Panc1 (cell line): ENCODE data around the gene PCSK7.

ENCODE experiments used
- POLR2AphosphoS5 ChIP-seq: IDR thresholded peaks from 2 replicates; pipeline ENCODE4 v1.6.1; 2012; ENCODE audit warnings: mild to moderate bottlenecking, low read depth, low read length, moderate library complexity
- REST ChIP-seq, 2 experiments: IDR thresholded peaks; 2 replicates each; pipeline ENCODE4 v1.6.1; 2011 to 2012; ENCODE audit warnings: low read depth in 2 of 2, control low read depth in 1 of 2, low read length in 1 of 2, mild to moderate bottlenecking in 1 of 2, moderate library complexity in 1 of 2; ENCODE audit not compliant: insufficient read depth in 1 of 2
- TF ChIP-seq, protein P1 (sequence below): fragments of 450-650 bp; IDR thresholded peaks from 2 replicates; pipeline ENCODE4 v1.5.1; 2017; ENCODE audit warnings: mild to moderate bottlenecking

DNA sequence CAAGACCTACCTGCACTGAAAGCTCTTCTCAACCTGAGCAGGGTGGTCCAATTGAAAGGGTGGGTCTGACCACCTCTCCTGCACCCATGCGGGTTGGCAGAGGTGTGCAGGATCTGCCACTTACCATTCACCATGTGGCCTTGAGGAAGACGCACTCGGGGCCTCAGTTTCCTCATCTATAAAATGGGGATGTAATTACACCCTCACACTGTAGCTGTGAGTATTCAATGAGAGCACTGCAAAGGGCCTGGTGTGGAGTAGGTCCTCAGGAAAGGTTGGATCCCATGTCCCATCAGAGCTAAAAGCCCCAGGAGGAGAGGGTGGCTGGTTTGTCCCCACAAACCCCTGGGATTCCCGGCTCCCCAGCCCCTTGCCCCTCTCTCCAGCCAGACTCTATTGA lies 33.3 kb downstream of the PCSK7 start:
- TF ChIP-seq, protein P1, sequence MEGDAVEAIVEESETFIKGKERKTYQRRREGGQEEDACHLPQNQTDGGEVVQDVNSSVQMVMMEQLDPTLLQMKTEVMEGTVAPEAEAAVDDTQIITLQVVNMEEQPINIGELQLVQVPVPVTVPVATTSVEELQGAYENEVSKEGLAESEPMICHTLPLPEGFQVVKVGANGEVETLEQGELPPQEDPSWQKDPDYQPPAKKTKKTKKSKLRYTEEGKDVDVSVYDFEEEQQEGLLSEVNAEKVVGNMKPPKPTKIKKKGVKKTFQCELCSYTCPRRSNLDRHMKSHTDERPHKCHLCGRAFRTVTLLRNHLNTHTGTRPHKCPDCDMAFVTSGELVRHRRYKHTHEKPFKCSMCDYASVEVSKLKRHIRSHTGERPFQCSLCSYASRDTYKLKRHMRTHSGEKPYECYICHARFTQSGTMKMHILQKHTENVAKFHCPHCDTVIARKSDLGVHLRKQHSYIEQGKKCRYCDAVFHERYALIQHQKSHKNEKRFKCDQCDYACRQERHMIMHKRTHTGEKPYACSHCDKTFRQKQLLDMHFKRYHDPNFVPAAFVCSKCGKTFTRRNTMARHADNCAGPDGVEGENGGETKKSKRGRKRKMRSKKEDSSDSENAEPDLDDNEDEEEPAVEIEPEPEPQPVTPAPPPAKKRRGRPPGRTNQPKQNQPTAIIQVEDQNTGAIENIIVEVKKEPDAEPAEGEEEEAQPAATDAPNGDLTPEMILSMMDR, result no peak
- TF ChIP-seq POLR2AphosphoS5 (no peak; the same call in 1 of the 2 replicates), REST (IDR thresholded peaks at IDR 0.05; ENCODE audit: insufficient read depth in 1 of 2, low read depth in 2 of 2, low read length in 1 of 2) (no peak)
